Lung (tissue), 12 donors: Measurements from ENCODE around the gene CAMSAP2. TPM values are rescaled to one million over a fixed set of nuclear protein-coding genes. Genes with fewer than 3 reads are reported as not detected.

Experiments
- ATAC-seq: fragments of 200-7000 bp; cut with Tn5 transposase; one replicate; pipeline ENCODE4 v1.9.1; 2020; ENCODE audit warnings: moderate number of reproducible peaks; ENCODE audit not compliant: insufficient read depth, low FRiP score
- DNase-seq, 3 donors: peaks; one replicate each; pipeline ENCODE4 v3.0.0-alpha.2; 2013 to 2017
- H3K27ac ChIP-seq, 2 donors: one replicate each; pipeline ENCODE4 v1.5.1; 2013; ENCODE audit warnings: mild to moderate bottlenecking in 2 of 2, moderate library complexity in 2 of 2, control low read depth in 1 of 2, inconsistent platforms in 1 of 2, low read depth in 1 of 2, low read length in 1 of 2
- H3K27me3 ChIP-seq, 3 donors: one replicate each; pipeline ENCODE4 v1.5.1; 2013; ENCODE audit warnings: low read length in 2 of 3; ENCODE audit not compliant: control insufficient read depth in 3 of 3, insufficient read depth in 3 of 3
- H3K36me3 ChIP-seq, 4 donors: one replicate each; pipeline ENCODE4 v1.5.1; 2013; ENCODE audit warnings: low read length in 4 of 4, mild to moderate bottlenecking in 1 of 4, moderate library complexity in 1 of 4; ENCODE audit not compliant: control insufficient read depth in 4 of 4, insufficient read depth in 4 of 4
- H3K4me1 ChIP-seq, 5 donors: one replicate each; pipeline ENCODE4 v1.5.1; 2013; ENCODE audit warnings: low read length in 5 of 5, mild to moderate bottlenecking in 2 of 5, moderate library complexity in 1 of 5; ENCODE audit not compliant: control insufficient read depth in 5 of 5, insufficient read depth in 5 of 5
- H3K4me3 ChIP-seq: one replicate; pipeline ENCODE4 v1.5.1; 2013; ENCODE audit warnings: mild to moderate bottlenecking, control low read depth, moderate library complexity
- H3K9ac ChIP-seq, 2 donors: one replicate each; pipeline ENCODE4 v1.5.1; 2013; ENCODE audit warnings: low read length in 2 of 2, control low read depth in 1 of 2; ENCODE audit not compliant: insufficient read depth in 1 of 2
- H3K9me3 ChIP-seq, 4 donors: one replicate each; pipeline ENCODE4 v1.5.1; 2013; ENCODE audit warnings: low read length in 3 of 4, mild to moderate bottlenecking in 1 of 4, moderate library complexity in 1 of 4; ENCODE audit not compliant: control insufficient read depth in 4 of 4, insufficient read depth in 3 of 4
- CTCF ChIP-seq: IDR thresholded peaks from 2 replicates; pipeline ENCODE4 v1.5.1; 2012; ENCODE audit warnings: mild to moderate bottlenecking; ENCODE audit errors: control extremely low read depth, extremely low read depth
- WGBS, 2 donors: extraction: QIAGEN DNeasy Blood & Tissue Kit; methylation state at CpG; one replicate each; pipeline ENCODE4 v1.1.7; 2013; 5-methylcytosine and 5-hydroxymethylcytosine counted together
- polyA plus RNA-seq, 2 donors: library from polyadenylated mRNA; stranded (reverse); fragments of 200-250 nt; gene quantifications; one replicate each; pipeline ENCODE4 v1.2.1, GENCODE V29; 2013
- total RNA-seq, 2 donors: library from RNA; depleted of rRNA in 1 of 2; stranded (reverse); fragments of >200 nt in 1 of 2; gene quantifications; one replicate each; pipeline ENCODE4 v1.2.1, GENCODE V29; 2014 to 2021
- donor health status: control.
- donor health status: control.
- donor health status: Bipolar disorder and iron deficiency.
- donor health status: healthy.
- donor health status: DM: yes; HTN: yes; CAD: no.

The CAMSAP2 gene
- total and polyA plus RNA-seq, 4 donors, result 8.0 to 51.8 (median 16.6) TPM

- Histone ChIP-seq H3K9me3 (no peaks in the 10 kb centered on the region), H3K36me3 (peaks cover 3 to 36% (median 24%) of the 10 kb centered on the region in 4 donors), H3K9ac (no peak overlapping the region), H3K4me3 (no peak overlapping the region), H3K27me3 (no peaks in the 10 kb centered on the region), H3K4me1 (no peaks in the 10 kb centered on the region), H3K27ac (no peak overlapping the region)
- no peak for ATAC-seq
- WGBS, 2 donors, result 91 to 94% methylated on average over 1 of the region's 1 CpG
- TF ChIP-seq CTCF, result no peak
- DNase-seq, result no peak
Observed at GRCh38 chr1:200846398-200846797, 107.7 kb downstream of the CAMSAP2 start.

GRCh38 chr1:200849430-200849829 is 110.7 kb downstream of the CAMSAP2 start:
- peaks cover 3 to 46% (median 28%) of the 10 kb centered on the region in 4 donors for H3K36me3 ChIP-seq
- 90 to 92% methylated on average over 6 of the region's 6 CpGs for WGBS, 2 donors
- H3K4me3 ChIP-seq, result no peak overlapping the region
- H3K27ac ChIP-seq, result no peak overlapping the region
- no peaks in the 10 kb centered on the region for H3K9me3 ChIP-seq
- no peaks in the 10 kb centered on the region for H3K27me3 ChIP-seq
- ATAC-seq (no peak), DNase-seq (no peak)
- no peak overlapping the region for H3K9ac ChIP-seq
- no peak for TF ChIP-seq CTCF
- H3K4me1 ChIP-seq, result no peaks in the 10 kb centered on the region

GRCh38 chr1:200850554-200850953 is 111.9 kb downstream of the CAMSAP2 start:
- DNase-seq (no peak), ATAC-seq (no peak)
- Histone ChIP-seq H3K36me3 (peaks cover 2 to 46% (median 26%) of the 10 kb centered on the region in 4 donors), H3K4me3 (no peak overlapping the region), H3K9me3 (no peaks in the 10 kb centered on the region), H3K9ac (no peak overlapping the region), H3K27ac (no peak overlapping the region), H3K27me3 (no peaks in the 10 kb centered on the region), H3K4me1 (no peaks in the 10 kb centered on the region)
- TF ChIP-seq CTCF, result no peak

- WGBS, 2 donors, result 88 to 94% methylated on average over 2 of the region's 2 CpGs
Observed at GRCh38 chr1:200856716-200857357, 118.1 kb downstream of the CAMSAP2 start.

More at GRCh38 chr1:200856716-200857357, 118.1 kb downstream of the CAMSAP2 start:
- Histone ChIP-seq H3K27ac (no peak overlapping the region), H3K27me3 (no peaks in the 10 kb centered on the region), H3K9me3 (no peaks in the 10 kb centered on the region), H3K4me3 (no peak overlapping the region), H3K9ac (no peak overlapping the region), H3K36me3 (peaks cover 5 to 26% (median 17%) of the 10 kb centered on the region in 4 donors), H3K4me1 (peaks cover 0 to 6% (median 0%) of the 10 kb centered on the region in 5 donors)
- DNase-seq (peak in 2 of 3 donors; percentile 23 to 37), ATAC-seq (no peak)
- no peak for TF ChIP-seq CTCF
